ENCODE data around the gene TPP2.

The TPP2 gene

GRCh38 chr13:102597029-102597961 is 509 bp downstream of the TPP2 start:
- DNase-seq (ENCODE audit: low spot score), result peak; percentile 36

GRCh38 chr13:102598061-102598460 is 1.3 kb downstream of the TPP2 start:
- DNase-seq (ENCODE audit: low spot score), result peak; percentile 25

- no peak for DNase-seq (ENCODE audit: low spot score)
These were observed 2.7 kb downstream of the TPP2 start for GRCh38 chr13:102599426-102600012.

GRCh38 chr13:102606537-102607309 is 9.9 kb downstream of the TPP2 start:
- DNase-seq (ENCODE audit: low spot score), result no peak

GRCh38 chr13:102608974-102609373 is 12.2 kb downstream of the TPP2 start:
- no peak for DNase-seq (ENCODE audit: low spot score)

DNA sequence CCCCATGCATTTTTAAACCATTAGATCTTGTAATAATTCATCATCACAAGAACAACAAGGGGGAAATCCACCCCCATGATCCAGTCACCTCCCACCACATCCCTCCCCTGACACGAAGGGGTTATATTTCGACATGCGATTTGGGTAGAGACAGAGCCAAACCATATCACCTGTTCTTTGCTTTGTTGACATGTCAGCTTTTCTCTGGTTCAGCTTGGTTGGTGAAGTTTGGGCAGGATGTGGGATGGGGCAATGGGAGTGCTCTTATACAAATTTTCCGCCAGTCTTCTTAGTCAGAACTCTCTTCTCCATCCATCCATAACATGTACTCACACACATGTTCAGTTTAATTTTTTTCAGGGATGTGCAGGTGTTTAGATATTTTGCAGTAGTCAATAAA is 12.9 kb downstream of the TPP2 start:
- no peak for DNase-seq (ENCODE audit: low spot score)

GRCh38 chr13:102610296-102610895 is 13.6 kb downstream of the TPP2 start:
- DNase-seq (ENCODE audit: low spot score), result no peak

- DNase-seq (ENCODE audit: low spot score), result no peak
These were observed 21.0 kb downstream of the TPP2 start for GRCh38 chr13:102617697-102618350.

- DNase-seq (ENCODE audit: low spot score), result no peak
These were observed 23.7 kb downstream of the TPP2 start for GRCh38 chr13:102620516-102620915.

- DNase-seq (ENCODE audit: low spot score), result no peak
These were observed 30.1 kb downstream of the TPP2 start for GRCh38 chr13:102626928-102627327.

GRCh38 chr13:102628559-102628958 is 31.8 kb downstream of the TPP2 start:
- DNase-seq (ENCODE audit: low spot score), result no peak

- no peak for DNase-seq (ENCODE audit: low spot score)
These were observed 34.4 kb downstream of the TPP2 start for GRCh38 chr13:102631198-102631597.

- DNase-seq (ENCODE audit: low spot score), result no peak
These were observed 42.0 kb downstream of the TPP2 start for GRCh38 chr13:102638741-102639140.

- DNase-seq (ENCODE audit: low spot score), result no peak
These were observed 45.2 kb downstream of the TPP2 start for GRCh38 chr13:102642029-102642428.

DNA sequence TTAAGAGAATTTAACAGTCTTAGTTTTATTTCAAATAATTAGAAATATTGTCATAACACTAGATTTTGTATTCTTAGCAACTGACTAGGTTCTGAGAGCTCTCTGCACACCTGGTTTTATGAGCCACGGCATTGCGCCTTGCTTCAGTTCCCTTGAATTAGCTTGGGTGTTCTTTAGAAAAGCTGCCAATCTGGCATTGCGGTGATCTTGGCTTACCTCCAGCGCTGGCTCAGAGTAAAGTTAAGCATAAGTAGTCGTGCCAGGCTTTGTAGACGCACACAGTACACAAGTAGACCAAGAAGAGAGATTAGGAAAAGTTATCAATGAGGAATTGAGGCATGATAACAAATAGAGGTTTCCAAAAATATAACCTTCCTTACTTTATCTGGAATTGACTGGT is 45.7 kb downstream of the TPP2 start:
- DNase-seq (ENCODE audit: low spot score), result no peak

DNA sequence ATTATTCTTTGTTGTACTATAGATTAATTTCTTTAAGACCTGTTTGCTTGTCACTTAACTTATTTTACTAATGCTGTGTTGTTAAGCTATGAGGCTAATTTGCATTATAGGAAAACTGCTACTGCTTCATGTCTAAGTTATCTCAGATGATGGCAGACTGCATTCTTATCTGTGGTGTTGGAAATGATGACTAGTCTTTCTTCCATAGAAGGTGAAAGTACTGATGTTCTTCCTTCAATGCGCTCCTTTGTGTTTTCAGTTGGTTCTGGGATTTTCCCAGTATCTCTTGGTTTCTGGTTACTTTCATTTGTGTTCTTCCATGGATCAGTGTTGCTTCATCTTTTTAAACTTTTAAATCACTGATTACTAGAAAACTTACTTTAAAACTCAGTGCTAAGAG is 46.9 kb downstream of the TPP2 start:
- DNase-seq (ENCODE audit: low spot score), result no peak

GRCh38 chr13:102645701-102646100 is 48.9 kb downstream of the TPP2 start:
- no peak for DNase-seq (ENCODE audit: low spot score)

- DNase-seq (ENCODE audit: low spot score), result no peak
These were observed 51.3 kb downstream of the TPP2 start for GRCh38 chr13:102648046-102648445.

DNA sequence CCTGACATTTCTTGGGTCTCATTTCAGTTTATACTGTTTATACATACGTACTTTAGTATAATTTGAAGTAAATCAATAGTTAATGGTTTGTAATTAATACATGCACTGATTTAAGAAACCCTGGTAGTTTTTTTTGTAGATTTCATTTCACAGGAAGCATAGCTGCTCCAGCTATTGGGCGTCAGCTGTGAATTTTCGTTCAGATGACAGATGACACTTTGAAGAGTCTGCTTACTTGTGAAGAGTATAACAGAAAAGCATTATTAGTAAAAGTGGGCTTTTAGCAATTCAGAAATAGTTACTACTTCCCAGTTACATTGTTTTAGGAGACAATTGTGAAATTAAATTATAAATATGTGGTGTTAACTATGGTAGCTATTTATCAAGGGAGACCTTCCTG is 53.7 kb downstream of the TPP2 start:
- no peak for DNase-seq (ENCODE audit: low spot score)

- no peak for DNase-seq (ENCODE audit: low spot score)
These were observed 54.6 kb downstream of the TPP2 start for GRCh38 chr13:102651392-102651791.

GRCh38 chr13:102651892-102652291 is 55.1 kb downstream of the TPP2 start:
- DNase-seq (ENCODE audit: low spot score), result no peak

GRCh38 chr13:102654756-102655155 is 58.0 kb downstream of the TPP2 start:
- DNase-seq (ENCODE audit: low spot score), result no peak
